Cardiac septum (tissue), 1 donor: ENCODE results near the gene TTC39A. TPM values are rescaled to one million over a fixed set of nuclear protein-coding genes. Genes with fewer than 3 reads are reported as not detected.

Experiments used
- DNase-seq: peaks from one replicate; pipeline ENCODE4 v3.0.0-alpha.2; 2020; ENCODE audit warnings: low spot score
- intact Hi-C: fragments of 100-400 bp; cut with DNase I; formaldehyde crosslinking; loops from one replicate; pipeline ENCODE4 v1.14.0; 2022
- total RNA-seq: library from RNA; stranded (reverse); fragmentation: NEBNext Ultra II Directional; extraction: Animal tissue kit (Norgen Biotek cat#: 25700); gene quantifications from one replicate; pipeline ENCODE4 v1.2.1, GENCODE V29; 2021
- donor health status: DM: no; HTN: no; CAD: no.

The TTC39A gene
- total RNA-seq, 1 donor from 2014 or later, result 20.3 TPM

GRCh38 chr1:51320967-51321923, 9.1 kb downstream of the TTC39A start:
- intact Hi-C loops, result no loop called here
- DNase-seq, result no peak

- DNase-seq, result no peak
- intact Hi-C loops, result no loop called here
Measured at GRCh38 chr1:51317798-51318197, 12.6 kb downstream of the TTC39A start.

DNA sequence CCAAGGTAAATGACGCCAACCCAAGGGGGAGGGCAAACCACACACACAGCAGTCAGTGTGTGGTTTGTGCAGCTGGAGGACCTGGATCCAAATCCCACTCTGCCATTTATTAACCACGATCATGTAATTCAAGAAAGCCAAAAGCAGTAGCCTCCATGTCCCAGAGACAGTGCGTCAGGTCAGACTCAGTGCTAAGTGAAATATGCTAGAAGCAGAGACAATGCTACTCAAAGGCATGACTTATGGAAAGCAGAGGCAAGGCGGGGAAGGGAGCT, 13.6 kb downstream of the TTC39A start:
- no peak for DNase-seq
- intact Hi-C loops, result no loop called here

GRCh38 chr1:51316113-51316845, 14.1 kb downstream of the TTC39A start:
- intact Hi-C loops, result no loop called here
- no peak for DNase-seq

DNA sequence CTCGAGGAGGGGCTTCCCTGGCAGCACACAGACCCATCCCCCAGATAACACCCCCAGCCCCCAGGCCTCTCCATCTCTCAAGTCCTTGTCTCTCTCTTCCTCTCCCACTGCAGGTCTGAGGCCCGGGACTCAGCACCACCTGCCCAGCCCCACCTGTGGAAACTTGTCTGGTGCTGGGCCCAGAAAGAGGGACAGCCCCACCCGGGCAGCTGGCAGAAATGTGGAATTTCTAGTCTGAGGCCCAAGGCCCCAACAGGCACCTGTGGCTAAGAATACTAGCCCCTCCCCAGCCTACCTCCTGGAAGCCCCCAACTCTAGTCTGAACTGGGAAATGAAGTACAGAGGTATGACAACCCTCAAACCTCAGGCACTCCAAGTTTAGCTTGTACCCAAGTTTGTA, 15.4 kb downstream of the TTC39A start:
- intact Hi-C loops, result no loop called here
- no peak for DNase-seq

- intact Hi-C loops, result no loop called here
- no peak for DNase-seq
Measured at GRCh38 chr1:51313961-51314777, 16.2 kb downstream of the TTC39A start.

DNA sequence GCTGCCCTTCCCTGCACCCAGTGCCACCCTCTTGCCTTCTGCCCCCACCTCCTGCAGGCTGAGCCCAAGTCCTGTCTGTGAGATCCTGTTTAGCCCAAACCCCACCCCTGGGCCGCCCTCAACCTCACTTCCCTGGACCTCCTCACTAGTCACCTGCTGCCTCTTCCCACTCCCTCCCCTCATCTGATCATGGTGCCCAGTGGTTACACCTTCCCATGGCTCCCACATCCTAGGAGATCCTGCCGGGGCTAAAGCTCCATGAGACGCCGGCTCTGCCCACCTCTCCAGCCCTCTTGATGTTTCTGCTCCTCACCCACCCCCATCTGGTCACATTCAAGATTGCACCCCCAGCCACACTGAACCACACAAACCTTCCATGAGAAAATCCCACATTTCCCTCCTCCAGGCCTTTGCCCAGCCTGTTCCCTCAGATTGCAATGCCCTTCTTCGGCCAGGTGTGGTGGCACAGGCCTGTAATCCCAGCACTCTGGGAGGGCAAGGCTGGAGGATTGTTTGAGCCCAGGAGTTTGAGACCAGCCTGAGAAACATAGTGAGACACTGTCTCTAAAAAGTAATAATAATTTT, 17.0 kb downstream of the TTC39A start:
- no peak for DNase-seq
- intact Hi-C loops, result no loop called here

GRCh38 chr1:51312718-51313117, 17.6 kb downstream of the TTC39A start:
- no peak for DNase-seq
- intact Hi-C loops, result no loop called here

DNA sequence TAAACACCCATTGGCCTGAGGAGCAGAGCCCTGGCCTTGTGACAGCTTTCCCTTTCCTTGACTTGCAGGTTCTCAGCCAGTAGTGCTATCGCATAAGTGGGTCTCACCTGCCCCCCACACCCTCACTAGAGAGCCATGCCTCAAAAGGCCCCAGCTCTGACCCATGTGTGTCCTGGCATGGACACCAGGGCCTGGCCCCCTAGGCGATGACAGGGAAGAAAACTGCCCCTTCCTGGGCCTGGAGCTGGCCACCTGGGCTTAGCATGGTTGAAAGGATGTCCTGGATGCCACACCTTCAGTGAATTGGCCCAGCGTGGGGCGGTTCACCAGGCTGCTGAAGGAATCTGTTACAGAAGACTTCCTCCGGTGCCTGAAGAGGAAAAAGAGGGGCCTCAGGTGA, 18.5 kb downstream of the TTC39A start:
- no peak for DNase-seq
- intact Hi-C loops, result no loop called here

GRCh38 chr1:51310871-51311613, 19.3 kb downstream of the TTC39A start:
- intact Hi-C loops, result no loop called here

DNA sequence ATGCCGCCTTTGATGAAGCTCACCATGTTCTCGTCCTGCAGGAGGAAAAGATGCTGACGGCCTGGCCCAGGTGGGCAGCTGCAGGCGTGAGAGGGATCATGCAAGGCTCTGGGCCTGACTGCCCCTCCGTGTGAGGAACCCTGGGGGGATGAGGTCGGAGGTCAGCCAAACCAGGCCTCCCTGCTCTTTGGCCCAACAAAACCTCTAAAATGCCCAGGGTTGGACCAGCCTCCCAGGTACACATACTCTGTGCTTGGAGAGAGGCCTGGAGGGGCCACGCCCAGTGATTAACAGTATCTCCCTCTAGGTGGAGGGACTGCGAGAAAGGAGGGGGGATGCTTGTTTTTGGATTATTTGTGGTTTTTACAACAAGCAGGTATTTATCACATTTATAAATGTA, 21.1 kb downstream of the TTC39A start:
- no peak for DNase-seq
- intact Hi-C loops, result no loop called here

More at GRCh38 chr1:51310871-51311613, 19.3 kb downstream of the TTC39A start:
- DNase-seq, result no peak

DNA sequence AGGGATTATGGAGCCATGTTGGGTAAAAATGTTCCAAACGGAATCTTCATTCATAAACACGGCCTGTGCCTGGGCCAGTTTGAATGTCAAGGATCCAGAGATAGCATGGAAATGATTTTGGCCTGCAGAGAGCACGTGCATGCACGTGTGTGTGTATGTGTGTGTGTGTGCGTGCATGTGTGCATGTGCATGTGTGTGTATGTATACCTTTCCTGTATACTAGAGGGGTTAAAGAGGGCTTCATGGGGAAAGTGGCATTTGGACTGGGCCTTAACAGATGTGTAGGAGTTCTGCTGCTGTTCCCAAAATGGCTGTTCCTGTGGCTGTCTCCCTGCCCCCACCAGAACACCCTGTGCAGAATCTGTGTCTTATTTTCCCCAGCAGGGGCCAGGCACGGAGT, 21.7 kb downstream of the TTC39A start:
- intact Hi-C loops, result no loop called here
- DNase-seq, result no peak

DNA sequence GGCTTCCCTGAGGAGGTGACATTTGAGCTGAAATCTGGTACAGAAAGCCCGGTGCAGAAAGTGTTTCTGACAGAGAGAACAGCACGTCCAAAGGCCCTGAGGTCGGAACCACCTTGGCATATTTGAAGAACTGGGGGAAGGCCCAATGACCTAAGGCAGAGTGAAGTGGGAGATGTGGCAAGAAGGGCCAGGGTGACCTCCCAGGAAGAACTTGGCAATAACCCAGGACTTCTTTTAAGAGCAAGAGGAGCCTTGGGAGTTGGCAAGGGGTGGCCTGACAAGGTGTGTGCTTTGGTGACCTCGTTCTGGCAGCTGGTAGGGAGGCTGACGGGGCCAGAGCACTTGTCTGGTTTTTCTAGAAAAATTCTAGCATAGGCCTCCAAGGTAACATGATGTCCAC, 23.4 kb downstream of the TTC39A start:
- intact Hi-C loops, result no loop called here
- no peak for DNase-seq

DNA sequence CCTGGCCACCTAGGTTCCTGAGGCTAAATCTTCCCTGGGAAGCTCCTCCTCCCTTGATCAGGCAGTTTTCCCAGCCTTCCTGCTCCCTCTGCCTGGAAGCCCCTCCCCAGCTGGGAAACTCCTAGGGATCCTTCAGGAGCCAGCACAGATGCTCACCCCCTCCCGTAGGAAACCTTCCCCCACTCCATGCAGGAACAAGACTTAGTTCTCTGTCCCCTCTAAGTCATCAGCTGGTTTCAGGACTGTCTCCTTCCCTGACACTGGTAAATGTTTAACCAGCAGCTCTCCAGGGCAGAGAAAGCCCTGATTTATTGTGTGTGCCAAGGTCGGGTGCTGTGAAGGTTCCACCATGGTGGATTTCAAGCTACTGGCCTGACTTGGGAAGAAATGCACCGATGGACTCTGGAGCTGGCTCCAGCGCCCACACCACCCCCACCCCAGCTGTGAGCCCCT, 25.0 kb downstream of the TTC39A start:
- no peak for DNase-seq
- intact Hi-C loops, result no loop called here

GRCh38 chr1:51304360-51304759, 26.0 kb downstream of the TTC39A start:
- intact Hi-C loops, result no loop called here
- no peak for DNase-seq

DNA sequence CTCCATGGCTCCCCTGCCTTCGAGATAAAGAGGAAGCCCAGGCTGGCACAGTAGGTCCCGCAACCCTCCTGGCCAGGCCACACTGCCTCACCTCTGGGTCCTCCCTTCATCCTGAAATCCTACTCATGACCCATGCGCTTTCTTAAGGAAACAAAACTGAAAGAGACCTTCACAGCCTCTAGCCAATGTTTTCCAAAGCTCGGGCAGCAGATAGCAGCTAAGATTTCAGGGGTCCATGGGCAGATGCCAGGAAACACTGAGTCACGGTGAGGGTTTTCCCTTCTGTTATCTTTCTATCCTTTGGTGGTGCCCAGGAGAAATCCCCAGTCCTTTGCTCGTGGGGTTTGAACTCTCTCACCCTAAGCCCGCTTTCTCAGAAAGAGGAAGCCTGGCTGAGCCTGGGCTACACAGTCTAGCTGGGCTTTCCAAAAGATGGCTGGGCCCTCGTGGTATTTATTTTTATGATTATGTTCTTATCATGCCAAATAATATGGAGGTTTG, 26.6 kb downstream of the TTC39A start:
- intact Hi-C loops, result no loop called here
- no peak for DNase-seq

DNA sequence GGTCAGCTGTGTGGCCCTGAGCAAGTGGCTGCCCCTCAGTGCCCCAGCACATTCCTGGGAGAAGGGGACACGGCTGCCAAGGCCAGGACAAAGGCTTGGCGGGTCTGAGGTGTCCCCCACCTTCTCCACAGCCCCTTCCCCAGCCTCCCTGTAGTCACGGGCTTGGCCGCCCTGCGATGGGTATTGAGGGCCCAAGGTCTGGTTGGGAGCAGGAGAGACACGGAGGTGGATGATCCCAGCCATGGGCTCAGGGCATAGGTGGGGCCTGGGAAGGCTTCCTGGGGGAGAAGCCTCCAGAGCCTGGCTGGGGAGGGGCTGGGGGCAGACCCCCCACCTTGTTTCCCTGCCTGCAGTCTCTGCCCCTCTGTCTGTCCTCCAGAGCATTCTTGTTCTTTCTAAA, 27.0 kb downstream of the TTC39A start:
- intact Hi-C loops, result no loop called here
- no peak for DNase-seq

- intact Hi-C loops, result no loop called here
- no peak for DNase-seq
Measured at GRCh38 chr1:51302746-51303145, 27.6 kb downstream of the TTC39A start.

DNA sequence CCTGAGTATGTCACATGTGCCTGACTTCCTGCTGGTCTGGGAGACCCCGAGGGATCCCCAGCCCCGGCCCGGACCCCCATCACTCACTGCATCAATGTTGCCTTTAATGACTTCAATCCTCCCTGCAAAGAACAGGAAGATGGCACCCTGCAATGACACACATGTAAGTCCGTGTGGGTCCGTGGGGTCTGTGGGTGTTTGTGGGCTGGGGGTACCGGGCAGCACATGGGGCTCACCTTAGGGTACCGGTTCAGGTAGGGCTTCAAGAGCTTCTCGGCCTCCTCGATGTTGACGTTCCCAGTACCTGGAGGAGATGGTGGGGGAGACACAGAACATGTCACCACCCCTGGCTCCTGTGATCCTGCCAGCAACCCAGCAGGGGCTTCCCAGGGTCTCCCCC, 28.1 kb downstream of the TTC39A start:
- DNase-seq, result no peak
- intact Hi-C loops, result no loop called here
